ENCODE measurements around the gene C16orf78. TPM values are rescaled to one million over a fixed set of nuclear protein-coding genes. Genes with fewer than 3 reads are reported as not detected.

The C16orf78 gene
- polyA plus RNA-seq, 3 donors: not detected

- 67% methylated on average over 1 of the region's 3 CpGs for WGBS (ENCODE audit: insufficient coverage)
- Histone ChIP-seq H3K4me1 (ENCODE audit: control insufficient read depth in 1 of 2, insufficient read depth in 2 of 2, low read length in 2 of 2) (peaks cover 0 to 5% of the 10 kb centered on the region in 2 donors), H3K4me3 (replicated peaks in 1 of 3; ENCODE audit: low read depth in 2 of 3, low read length in 3 of 3) (no peak overlapping the region), H3K27ac (ENCODE audit: low read depth in 1 of 2, low read length in 2 of 2) (no peak overlapping the region), H4K20me1 (ENCODE audit: insufficient read depth, low read length) (no peaks in the 10 kb centered on the region), H2AFZ (ENCODE audit: insufficient read depth, low read depth, low read length, poor library complexity, severe bottlenecking) (no peak overlapping the region), H3K9ac (ENCODE audit: insufficient read depth, low read length, poor library complexity, severe bottlenecking) (no peak overlapping the region), H3K9me3 (replicated peaks in 1 of 2; ENCODE audit: control insufficient read depth in 1 of 2, insufficient read depth in 1 of 2, low read length in 2 of 2) (no peaks in the 10 kb centered on the region), H3K36me3 (replicated peaks in 1 of 2; ENCODE audit: control insufficient read depth in 1 of 2, insufficient read depth in 2 of 2, low read length in 2 of 2) (no peaks in the 10 kb centered on the region), H3K79me2 (ENCODE audit: insufficient read depth, low read length) (no peaks in the 10 kb centered on the region), H3K27me3 (ENCODE audit: control insufficient read depth in 2 of 2, insufficient read depth in 2 of 2, low read length in 2 of 2) (no peaks in the 10 kb centered on the region), H3K4me2 (replicated peaks; ENCODE audit: extremely low read depth, low read length, poor library complexity, severe bottlenecking) (no peak overlapping the region)
- H3K4me1 Mint-ChIP-seq: peaks cover 17% of the 10 kb centered on the region
- no peak for DNase-seq
- TF ChIP-seq CTCF (IDR thresholded peaks at IDR 0.05): no peak
- intact Hi-C loops (cut with micrococcal nuclease): no loop called here
- H3K4me3 Mint-ChIP-seq: no peak overlapping the region
- H3K27ac Mint-ChIP-seq: no peak overlapping the region
- H3K9me3 Mint-ChIP-seq: peaks cover 0 to 5% (median 0%) of the 10 kb centered on the region in 7 donors
- H3K36me3 Mint-ChIP-seq: no peaks in the 10 kb centered on the region
- H3K27me3 Mint-ChIP-seq (ENCODE audit: low read depth in 3 of 3): peaks cover 0 to 11% (median 1%) of the 10 kb centered on the region in 3 donors
These were observed 11.4 kb upstream of the C16orf78 start for GRCh38 chr16:49362230-49362629.

- Histone ChIP-seq H3K9ac (ENCODE audit: insufficient read depth, low read length, poor library complexity, severe bottlenecking) (no peak overlapping the region), H3K27ac (ENCODE audit: low read depth in 1 of 2, low read length in 2 of 2) (no peak overlapping the region), H3K4me3 (replicated peaks in 1 of 3; ENCODE audit: low read depth in 2 of 3, low read length in 3 of 3) (no peak overlapping the region), H3K4me1 (ENCODE audit: control insufficient read depth in 1 of 2, insufficient read depth in 2 of 2, low read length in 2 of 2) (peaks cover 0 to 5% of the 10 kb centered on the region in 2 donors), H3K9me3 (replicated peaks in 1 of 2; ENCODE audit: control insufficient read depth in 1 of 2, insufficient read depth in 1 of 2, low read length in 2 of 2) (no peaks in the 10 kb centered on the region), H3K4me2 (replicated peaks; ENCODE audit: extremely low read depth, low read length, poor library complexity, severe bottlenecking) (peak overlapping the region; percentile 20), H3K27me3 (ENCODE audit: control insufficient read depth in 2 of 2, insufficient read depth in 2 of 2, low read length in 2 of 2) (no peaks in the 10 kb centered on the region), H3K36me3 (replicated peaks in 1 of 2; ENCODE audit: control insufficient read depth in 1 of 2, insufficient read depth in 2 of 2, low read length in 2 of 2) (no peaks in the 10 kb centered on the region), H4K20me1 (ENCODE audit: insufficient read depth, low read length) (no peaks in the 10 kb centered on the region), H3K79me2 (ENCODE audit: insufficient read depth, low read length) (no peaks in the 10 kb centered on the region), H2AFZ (ENCODE audit: insufficient read depth, low read depth, low read length, poor library complexity, severe bottlenecking) (no peak overlapping the region)
- intact Hi-C loops (cut with micrococcal nuclease): no loop called here
- H3K4me3 Mint-ChIP-seq: no peak overlapping the region
- peaks cover 17% of the 10 kb centered on the region for H3K4me1 Mint-ChIP-seq
- WGBS (ENCODE audit: insufficient coverage): 100% methylated on average over 2 of the region's 4 CpGs
- H3K36me3 Mint-ChIP-seq: no peaks in the 10 kb centered on the region
- peaks cover 0 to 5% (median 2%) of the 10 kb centered on the region in 7 donors for H3K9me3 Mint-ChIP-seq
- H3K27ac Mint-ChIP-seq: no peak overlapping the region
- H3K27me3 Mint-ChIP-seq (ENCODE audit: low read depth in 3 of 3): peaks cover 0 to 5% (median 1%) of the 10 kb centered on the region in 3 donors
- no peak for TF ChIP-seq CTCF (IDR thresholded peaks at IDR 0.05)
- no peak for DNase-seq
These were observed 7.7 kb upstream of the C16orf78 start for GRCh38 chr16:49365711-49366509.
